Ovary (tissue), 9 donors: ENCODE results near the gene POLH. TPM values are rescaled to one million over a fixed set of nuclear protein-coding genes. Genes with fewer than 3 reads are reported as not detected.

ENCODE experiments used
- DNase-seq, 5 donors: peaks; one replicate each; pipeline ENCODE4 v3.0.0-alpha.2; 2019 to 2020
- H3K27ac ChIP-seq, 2 donors: fragments of 200-600 bp; one replicate each; pipeline versions ENCODE4 v1.5.1 to v1.8.0; 2019 to 2022
- H3K27me3 ChIP-seq: fragments of 200-600 bp; one replicate; pipeline ENCODE4 v1.8.0; 2022
- H3K36me3 ChIP-seq: fragments of 200-600 bp; sonication (generic); one replicate; pipeline ENCODE4 v1.5.1; 2019
- H3K4me1 ChIP-seq: one replicate; pipeline ENCODE4 v1.8.1; 2013; ENCODE audit warnings: mild to moderate bottlenecking, moderate library complexity; ENCODE audit not compliant: insufficient read depth
- H3K4me3 ChIP-seq: fragments of 200-600 bp; sonication (generic); one replicate; pipeline ENCODE4 v1.5.1; 2017
- H3K9me3 ChIP-seq, 2 donors: fragments of 200-600 bp in 1 of 2; sonication (generic) in 1 of 2; one replicate each; pipeline versions ENCODE4 v1.5.1 to v1.8.1; 2013 to 2019; ENCODE audit warnings: mild to moderate bottlenecking in 1 of 2, moderate library complexity in 1 of 2
- EP300 ChIP-seq: sonication (generic); formaldehyde crosslinking; IDR thresholded peaks from one replicate; pipeline ENCODE4 v1.6.1; 2017; ENCODE audit warnings: antibody characterized with exemption
- POLR2A ChIP-seq: fragments of 450-650 bp; IDR thresholded peaks from one replicate; pipeline ENCODE4 v1.6.1; 2017; ENCODE audit warnings: antibody characterized with exemption, mild to moderate bottlenecking, moderate library complexity
- WGBS, 3 donors: extraction: QIAGEN DNeasy Blood & Tissue Kit in 1 of 3; methylation state at CpG; one replicate each; pipeline versions ENCODE4 v1.1.5 to v1.1.7; 2013 to 2017; 5-methylcytosine and 5-hydroxymethylcytosine counted together
- intact Hi-C, 4 donors: fragments of 100-400 bp; cut with DNase I; formaldehyde crosslinking; loops; one replicate each; pipeline versions ENCODE4 v1.11.0 to v1.15.1; 2022 to 2023
- polyA plus RNA-seq, 2 donors: library from polyadenylated mRNA; stranded (reverse); fragments of 200-250 nt in 1 of 2; fragments of 350-450 nt in 1 of 2; fragmentation: Illumina TruSeq in 1 of 2; extraction: RNeasy Lipid Tissue Mini Kit (QIAGEN cat#74804) in 1 of 2; gene quantifications; one replicate each; pipeline ENCODE4 v1.2.3, GENCODE V29; 2013 to 2014
- total RNA-seq, 7 donors: library from RNA; depleted of rRNA in 2 of 7; stranded (reverse); fragments of >200 nt in 2 of 7; fragmentation: NEBNext Ultra II Directional in 3 of 7; extraction: Animal tissue kit (Norgen Biotek cat#: 25700) in 3 of 7; gene quantifications; one replicate each; pipeline versions ENCODE4 v1.1.0 to v1.2.4, GENCODE V29; 2016 to 2023
- TF ChIP-seq, protein P1 (sequence below), 3 donors: fragments of 450-650 bp in 2 of 3; fragments of 200-600 bp in 1 of 3; IDR thresholded peaks; one replicate each; pipeline versions ENCODE4 v1.5.1 to v1.8.0; 2016 to 2022; ENCODE audit warnings: antibody characterized with exemption in 3 of 3, mild to moderate bottlenecking in 1 of 3
- donor health status: DM: no; HTN: no; CAD: no; lungs with moderate emphysema.
- donor health status: DM: no; HTN: no; CAD: no.
- donor health status: Bipolar disorder and iron deficiency.
- donor health status: DM: yes; HTN: yes; CAD: no.
- donor health status: DM: no; HTN: no; CAD: no.
- donor health status: DM: yes; HTN: yes; CAD: no.

Gene POLH
- total and polyA plus RNA-seq, 9 donors, result 4.6 to 15.5 (median 8.6) TPM

DNA sequence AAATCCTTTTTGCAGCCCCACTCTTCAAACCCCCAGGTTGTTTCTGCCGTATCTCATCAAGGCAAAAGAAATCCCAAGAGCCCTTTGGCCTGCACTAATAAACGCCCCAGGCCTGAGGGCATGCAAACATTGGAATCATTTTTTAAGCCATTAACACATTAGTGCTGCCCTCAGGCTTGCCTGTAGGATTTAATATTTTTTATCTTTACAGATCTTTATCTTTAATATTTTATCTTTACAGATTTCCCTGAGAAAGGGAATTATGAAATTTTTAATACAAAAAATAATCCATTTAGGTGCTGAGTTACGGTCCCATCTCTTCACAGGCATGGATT, 38.4 kb downstream of the POLH start:
- Histone ChIP-seq H3K36me3 (no peaks in the 10 kb centered on the region), H3K27me3 (no peaks in the 10 kb centered on the region), H3K27ac (no peak overlapping the region), H3K4me3 (no peak overlapping the region), H3K4me1 (no peaks in the 10 kb centered on the region), H3K9me3 (no peaks in the 10 kb centered on the region)
- 79 to 81% (median 79%) methylated on average over 3 of the region's 3 CpGs for WGBS, 3 donors
- no peak for DNase-seq
- TF ChIP-seq EP300 (no peak), POLR2A (no peak)
- TF ChIP-seq, protein P1, sequence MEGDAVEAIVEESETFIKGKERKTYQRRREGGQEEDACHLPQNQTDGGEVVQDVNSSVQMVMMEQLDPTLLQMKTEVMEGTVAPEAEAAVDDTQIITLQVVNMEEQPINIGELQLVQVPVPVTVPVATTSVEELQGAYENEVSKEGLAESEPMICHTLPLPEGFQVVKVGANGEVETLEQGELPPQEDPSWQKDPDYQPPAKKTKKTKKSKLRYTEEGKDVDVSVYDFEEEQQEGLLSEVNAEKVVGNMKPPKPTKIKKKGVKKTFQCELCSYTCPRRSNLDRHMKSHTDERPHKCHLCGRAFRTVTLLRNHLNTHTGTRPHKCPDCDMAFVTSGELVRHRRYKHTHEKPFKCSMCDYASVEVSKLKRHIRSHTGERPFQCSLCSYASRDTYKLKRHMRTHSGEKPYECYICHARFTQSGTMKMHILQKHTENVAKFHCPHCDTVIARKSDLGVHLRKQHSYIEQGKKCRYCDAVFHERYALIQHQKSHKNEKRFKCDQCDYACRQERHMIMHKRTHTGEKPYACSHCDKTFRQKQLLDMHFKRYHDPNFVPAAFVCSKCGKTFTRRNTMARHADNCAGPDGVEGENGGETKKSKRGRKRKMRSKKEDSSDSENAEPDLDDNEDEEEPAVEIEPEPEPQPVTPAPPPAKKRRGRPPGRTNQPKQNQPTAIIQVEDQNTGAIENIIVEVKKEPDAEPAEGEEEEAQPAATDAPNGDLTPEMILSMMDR (IDR thresholded peaks at IDR 0.05), result no peak
- intact Hi-C loops, result no loop called here

DNA sequence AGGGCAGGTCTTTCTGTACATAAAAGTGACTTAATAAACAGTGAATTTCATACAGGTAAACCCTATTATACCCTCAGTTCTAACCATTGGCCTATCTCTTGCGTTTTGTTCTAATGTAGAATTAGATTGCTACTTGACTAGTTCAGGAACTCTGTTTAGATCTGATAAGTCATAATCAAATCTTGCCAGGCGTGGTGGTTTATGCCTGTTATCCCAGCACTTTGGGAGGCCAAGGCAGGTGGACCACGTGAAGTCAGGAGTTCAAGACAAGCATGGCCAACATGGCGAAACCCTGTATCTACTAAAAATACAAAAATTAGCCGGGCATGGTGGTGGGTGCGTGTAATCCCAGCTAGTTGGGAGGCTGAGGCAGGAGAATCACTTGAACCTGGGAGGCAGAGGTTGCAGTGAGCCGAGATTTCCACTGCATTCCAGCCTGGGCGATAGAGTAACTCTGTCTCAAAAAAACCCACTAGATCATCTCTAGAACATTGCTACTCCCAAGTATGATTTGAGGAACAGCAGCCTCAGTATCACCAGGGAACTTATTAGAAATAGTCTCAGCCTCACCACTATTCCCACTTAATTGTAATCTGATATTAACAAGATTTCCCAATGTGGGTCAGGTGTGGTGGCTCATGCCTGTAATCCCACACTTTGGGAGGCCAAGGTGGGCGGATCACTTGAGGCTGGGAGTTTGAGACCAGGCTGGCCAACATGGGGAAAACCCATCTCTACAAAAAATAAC, 40.9 kb downstream of the POLH start:
- 95 to 97% (median 96%) methylated on average over 9 of the region's 9 CpGs for WGBS, 3 donors
- no peak overlapping the region for H3K4me3 ChIP-seq
- no peaks in the 10 kb centered on the region for H3K36me3 ChIP-seq
- H3K27me3 ChIP-seq, result no peaks in the 10 kb centered on the region
- H3K9me3 ChIP-seq, result no peaks in the 10 kb centered on the region
- no peak for TF ChIP-seq POLR2A
- TF ChIP-seq, protein P1 (IDR thresholded peaks at IDR 0.05), result no peak
- no peak for TF ChIP-seq EP300
- intact Hi-C loops, result no loop called here
- no peaks in the 10 kb centered on the region for H3K4me1 ChIP-seq
- DNase-seq, result no peak
- no peak overlapping the region for H3K27ac ChIP-seq

DNA sequence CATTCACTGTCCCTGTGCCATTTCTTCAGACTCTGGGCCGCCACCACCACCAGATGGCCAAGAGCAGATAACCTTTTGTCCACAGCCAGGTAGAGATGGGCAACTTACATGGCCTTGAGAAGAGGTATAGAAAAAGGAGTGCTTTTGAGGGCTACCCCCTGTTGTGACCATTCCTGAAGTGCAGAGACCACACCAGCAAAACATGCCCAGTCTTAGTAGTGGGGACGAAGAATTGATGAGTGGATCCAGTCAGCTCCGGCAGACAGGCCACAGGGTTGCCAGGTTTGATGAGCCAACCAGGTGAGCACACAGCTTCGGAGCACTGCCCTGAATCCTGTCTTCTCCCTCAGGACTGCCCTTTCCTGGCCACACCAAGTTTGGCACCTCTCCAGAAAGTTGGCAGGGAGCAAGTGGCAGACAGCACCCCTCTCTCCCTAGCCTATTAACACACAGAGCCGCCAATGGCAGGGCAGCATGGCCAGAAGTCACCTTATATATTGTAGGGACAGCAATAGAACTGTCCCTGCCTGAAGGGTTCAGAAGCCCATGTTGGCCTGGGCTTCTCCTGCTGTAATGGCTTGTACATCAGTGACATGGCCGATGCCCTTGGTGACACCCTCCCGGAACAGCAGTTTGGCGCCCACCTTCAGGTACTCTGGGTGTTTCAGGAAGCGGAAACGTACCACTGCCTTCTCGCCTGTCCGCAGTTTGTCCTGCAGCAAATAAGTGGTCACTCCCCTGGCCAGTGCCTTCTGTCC, 45.3 kb downstream of the POLH start:
- Histone ChIP-seq H3K27me3 (no peaks in the 10 kb centered on the region), H3K36me3 (no peaks in the 10 kb centered on the region), H3K9me3 (no peaks in the 10 kb centered on the region), H3K4me1 (no peaks in the 10 kb centered on the region), H3K27ac (no peak overlapping the region), H3K4me3 (no peak overlapping the region)
- intact Hi-C loops, result no loop called here
- TF ChIP-seq, protein P1 (IDR thresholded peaks at IDR 0.05), result no peak
- no peak for TF ChIP-seq EP300
- no peak for TF ChIP-seq POLR2A
- peak in 1 of 5 donors; percentile 32 for DNase-seq
- WGBS, 3 donors, result 93 to 95% (median 94%) methylated on average over 12 of the region's 12 CpGs

DNA sequence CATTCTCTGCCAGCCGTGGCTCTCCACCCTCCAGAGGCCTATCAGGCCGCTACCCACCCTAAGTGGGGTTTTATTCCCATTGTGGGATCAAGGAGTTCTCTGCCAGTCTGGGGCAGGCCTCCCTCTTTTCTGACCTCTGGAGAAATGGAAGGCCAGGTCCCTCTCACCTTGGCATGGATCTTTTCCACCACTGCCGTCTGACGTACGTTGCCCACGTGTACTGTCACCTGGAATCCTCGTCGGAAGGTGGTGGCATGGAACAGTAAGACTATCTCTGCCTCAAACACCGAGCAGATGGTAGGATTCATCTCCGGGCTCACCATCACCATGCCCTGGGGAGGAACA, 45.8 kb downstream of the POLH start:
- intact Hi-C loops, result no loop called here
- TF ChIP-seq, protein P1 (IDR thresholded peaks at IDR 0.05), result no peak
- TF ChIP-seq EP300, result no peak
- H3K9me3 ChIP-seq, result no peaks in the 10 kb centered on the region
- H3K36me3 ChIP-seq, result no peaks in the 10 kb centered on the region
- H3K27ac ChIP-seq, result no peak overlapping the region
- no peak overlapping the region for H3K4me3 ChIP-seq
- 89 to 93% (median 89%) methylated on average over 10 of the region's 10 CpGs for WGBS, 3 donors
- no peaks in the 10 kb centered on the region for H3K4me1 ChIP-seq
- peak in 1 of 5 donors; percentile 17 for DNase-seq
- H3K27me3 ChIP-seq, result no peaks in the 10 kb centered on the region
